HepG2 (cell line): ENCODE data around the gene SORBS2. TPM values are rescaled to one million over a fixed set of nuclear protein-coding genes. Genes with fewer than 3 reads are reported as not detected.

Source experiments
- HDAC6 ChIP-seq: fragments of 200-600 bp; sonication (generic); IDR thresholded peaks from 2 replicates; pipeline ENCODE4 v1.7.0; 2017; ENCODE audit warnings: mild to moderate bottlenecking, antibody characterized with exemption, low read length, low read depth
- HIVEP1 ChIP-seq: sonication (generic); formaldehyde crosslinking; IDR thresholded peaks from 2 replicates; pipeline ENCODE4 v1.4.0; 2020; ENCODE audit warnings: mild to moderate bottlenecking, missing genetic modification reagents
- LCORL ChIP-seq, 2 experiments: fragments of 450-650 bp in 1 of 2; sonication (generic) in 1 of 2; formaldehyde crosslinking in 1 of 2; IDR thresholded peaks; 2 replicates each; pipeline versions ENCODE4 v1.5.0 to v1.6.1; 2017 to 2020; ENCODE audit warnings: antibody characterized with exemption in 1 of 2, missing genetic modification reagents in 1 of 2
- MYC ChIP-seq: sonication (generic); formaldehyde crosslinking; IDR thresholded peaks from 2 replicates; pipeline ENCODE4 v1.9.0; 2021; ENCODE audit warnings: missing genetic modification reagents, borderline replicate concordance
- NFIB ChIP-seq: sonication (generic); formaldehyde crosslinking; IDR thresholded peaks from 2 replicates; pipeline ENCODE4 v1.9.0; 2021; ENCODE audit warnings: missing genetic modification reagents, mild to moderate bottlenecking, borderline replicate concordance
- ZFX ChIP-seq: sonication (generic); formaldehyde crosslinking; IDR thresholded peaks from 2 replicates; pipeline ENCODE4 v1.4.0; 2020; ENCODE audit warnings: mild to moderate bottlenecking, low read depth, missing genetic modification reagents, moderate library complexity
- ZNF136 ChIP-seq: sonication (generic); formaldehyde crosslinking; IDR thresholded peaks from 2 replicates; pipeline ENCODE4 v1.8.1; 2022; ENCODE audit warnings: low read depth, mild to moderate bottlenecking, moderate library complexity, missing genetic modification reagents
- ZNF615 ChIP-seq: sonication (generic); formaldehyde crosslinking; IDR thresholded peaks from 2 replicates; pipeline ENCODE4 v1.5.0; 2020; ENCODE audit warnings: mild to moderate bottlenecking, missing genetic modification reagents, borderline replicate concordance
- polyA plus RNA-seq, 8 experiments: library from polyadenylated mRNA; depleted of rRNA in 3 of 8; stranded (reverse) in 7 of 8; unstranded in 1 of 8; fragments of >200 nt; fragmentation: Illumina TruSeq in 4 of 8; extraction: Trizol in 4 of 8; gene quantifications; 2 replicates each; pipeline versions ENCODE4 v1.2.1 to v1.2.3, GENCODE V29; 2011 to 2016; ENCODE audit warnings: low read depth in 4 of 8, missing spikeins in 1 of 8, mixed read lengths in 1 of 8; ENCODE audit not compliant: insufficient read depth in 1 of 8
- total RNA-seq, 5 experiments: library from RNA; depleted of rRNA; stranded (reverse); fragments of >200 nt; fragmentation: Illumina TruSeq; extraction: Trizol; gene quantifications; 2 replicates each; pipeline ENCODE4 v1.2.3, GENCODE V29; 2016; ENCODE audit warnings: low read depth in 1 of 5
- TF ChIP-seq, protein P1 (sequence below): IDR thresholded peaks from 2 replicates; pipeline ENCODE4 v1.4.0; 2020; ENCODE audit warnings: mild to moderate bottlenecking, missing genetic modification reagents
- TF ChIP-seq, protein P2 (sequence below): sonication (generic); formaldehyde crosslinking; IDR thresholded peaks from 2 replicates; pipeline ENCODE4 v1.4.0; 2020; ENCODE audit warnings: missing genetic modification reagents
- TF ChIP-seq, protein P3 (sequence below): IDR thresholded peaks from 2 replicates; pipeline ENCODE4 v1.6.1; 2016; ENCODE audit warnings: missing compliant biosample characterization, missing genetic modification reagents, borderline replicate concordance
- TF ChIP-seq, protein P4 (sequence below): sonication (generic); formaldehyde crosslinking; IDR thresholded peaks from 2 replicates; pipeline ENCODE4 v1.4.0; 2020; ENCODE audit warnings: missing genetic modification reagents, borderline replicate concordance

The SORBS2 gene
- total and polyA plus RNA-seq, 2 of the 13 experiments (the other 11 are each of a cell fraction or from before 2014, with no cell fraction given) = 25.0 to 80.5 TPM

DNA sequence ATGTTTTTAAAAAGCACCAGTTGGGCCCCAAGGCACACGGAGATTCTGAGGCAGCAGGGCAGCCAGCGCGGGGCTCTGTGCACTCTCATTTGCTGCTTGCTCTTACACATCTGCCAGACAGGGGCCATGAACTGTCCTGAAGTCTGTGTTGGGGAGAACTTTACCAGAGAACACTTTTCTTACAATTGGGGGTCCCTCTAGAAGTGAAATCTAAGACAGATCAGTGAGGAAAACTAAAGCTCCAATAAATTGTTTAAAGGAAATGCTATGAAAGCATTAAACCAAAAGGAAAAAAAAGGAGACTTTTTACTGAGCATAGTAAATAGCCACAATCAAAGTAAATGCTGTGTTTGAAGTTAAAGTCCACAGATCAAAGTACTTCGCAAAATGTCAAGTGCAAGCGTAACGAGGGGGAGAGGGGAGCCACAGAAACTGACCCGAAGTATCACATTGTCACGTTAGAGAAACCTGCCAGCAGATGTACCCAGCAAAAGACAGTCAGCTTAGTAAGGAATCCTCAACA is 37.8 kb downstream of the SORBS2 start (continued):
- TF ChIP-seq, protein P1, sequence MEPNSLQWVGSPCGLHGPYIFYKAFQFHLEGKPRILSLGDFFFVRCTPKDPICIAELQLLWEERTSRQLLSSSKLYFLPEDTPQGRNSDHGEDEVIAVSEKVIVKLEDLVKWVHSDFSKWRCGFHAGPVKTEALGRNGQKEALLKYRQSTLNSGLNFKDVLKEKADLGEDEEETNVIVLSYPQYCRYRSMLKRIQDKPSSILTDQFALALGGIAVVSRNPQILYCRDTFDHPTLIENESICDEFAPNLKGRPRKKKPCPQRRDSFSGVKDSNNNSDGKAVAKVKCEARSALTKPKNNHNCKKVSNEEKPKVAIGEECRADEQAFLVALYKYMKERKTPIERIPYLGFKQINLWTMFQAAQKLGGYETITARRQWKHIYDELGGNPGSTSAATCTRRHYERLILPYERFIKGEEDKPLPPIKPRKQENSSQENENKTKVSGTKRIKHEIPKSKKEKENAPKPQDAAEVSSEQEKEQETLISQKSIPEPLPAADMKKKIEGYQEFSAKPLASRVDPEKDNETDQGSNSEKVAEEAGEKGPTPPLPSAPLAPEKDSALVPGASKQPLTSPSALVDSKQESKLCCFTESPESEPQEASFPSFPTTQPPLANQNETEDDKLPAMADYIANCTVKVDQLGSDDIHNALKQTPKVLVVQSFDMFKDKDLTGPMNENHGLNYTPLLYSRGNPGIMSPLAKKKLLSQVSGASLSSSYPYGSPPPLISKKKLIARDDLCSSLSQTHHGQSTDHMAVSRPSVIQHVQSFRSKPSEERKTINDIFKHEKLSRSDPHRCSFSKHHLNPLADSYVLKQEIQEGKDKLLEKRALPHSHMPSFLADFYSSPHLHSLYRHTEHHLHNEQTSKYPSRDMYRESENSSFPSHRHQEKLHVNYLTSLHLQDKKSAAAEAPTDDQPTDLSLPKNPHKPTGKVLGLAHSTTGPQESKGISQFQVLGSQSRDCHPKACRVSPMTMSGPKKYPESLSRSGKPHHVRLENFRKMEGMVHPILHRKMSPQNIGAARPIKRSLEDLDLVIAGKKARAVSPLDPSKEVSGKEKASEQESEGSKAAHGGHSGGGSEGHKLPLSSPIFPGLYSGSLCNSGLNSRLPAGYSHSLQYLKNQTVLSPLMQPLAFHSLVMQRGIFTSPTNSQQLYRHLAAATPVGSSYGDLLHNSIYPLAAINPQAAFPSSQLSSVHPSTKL (CRISPR knock-in tag) = peak; percentile 95
- TF ChIP-seq HIVEP1 (CRISPR knock-in tag) = no peak
- no peak for TF ChIP-seq NFIB (CRISPR knock-in tag)
- TF ChIP-seq, protein P2, sequence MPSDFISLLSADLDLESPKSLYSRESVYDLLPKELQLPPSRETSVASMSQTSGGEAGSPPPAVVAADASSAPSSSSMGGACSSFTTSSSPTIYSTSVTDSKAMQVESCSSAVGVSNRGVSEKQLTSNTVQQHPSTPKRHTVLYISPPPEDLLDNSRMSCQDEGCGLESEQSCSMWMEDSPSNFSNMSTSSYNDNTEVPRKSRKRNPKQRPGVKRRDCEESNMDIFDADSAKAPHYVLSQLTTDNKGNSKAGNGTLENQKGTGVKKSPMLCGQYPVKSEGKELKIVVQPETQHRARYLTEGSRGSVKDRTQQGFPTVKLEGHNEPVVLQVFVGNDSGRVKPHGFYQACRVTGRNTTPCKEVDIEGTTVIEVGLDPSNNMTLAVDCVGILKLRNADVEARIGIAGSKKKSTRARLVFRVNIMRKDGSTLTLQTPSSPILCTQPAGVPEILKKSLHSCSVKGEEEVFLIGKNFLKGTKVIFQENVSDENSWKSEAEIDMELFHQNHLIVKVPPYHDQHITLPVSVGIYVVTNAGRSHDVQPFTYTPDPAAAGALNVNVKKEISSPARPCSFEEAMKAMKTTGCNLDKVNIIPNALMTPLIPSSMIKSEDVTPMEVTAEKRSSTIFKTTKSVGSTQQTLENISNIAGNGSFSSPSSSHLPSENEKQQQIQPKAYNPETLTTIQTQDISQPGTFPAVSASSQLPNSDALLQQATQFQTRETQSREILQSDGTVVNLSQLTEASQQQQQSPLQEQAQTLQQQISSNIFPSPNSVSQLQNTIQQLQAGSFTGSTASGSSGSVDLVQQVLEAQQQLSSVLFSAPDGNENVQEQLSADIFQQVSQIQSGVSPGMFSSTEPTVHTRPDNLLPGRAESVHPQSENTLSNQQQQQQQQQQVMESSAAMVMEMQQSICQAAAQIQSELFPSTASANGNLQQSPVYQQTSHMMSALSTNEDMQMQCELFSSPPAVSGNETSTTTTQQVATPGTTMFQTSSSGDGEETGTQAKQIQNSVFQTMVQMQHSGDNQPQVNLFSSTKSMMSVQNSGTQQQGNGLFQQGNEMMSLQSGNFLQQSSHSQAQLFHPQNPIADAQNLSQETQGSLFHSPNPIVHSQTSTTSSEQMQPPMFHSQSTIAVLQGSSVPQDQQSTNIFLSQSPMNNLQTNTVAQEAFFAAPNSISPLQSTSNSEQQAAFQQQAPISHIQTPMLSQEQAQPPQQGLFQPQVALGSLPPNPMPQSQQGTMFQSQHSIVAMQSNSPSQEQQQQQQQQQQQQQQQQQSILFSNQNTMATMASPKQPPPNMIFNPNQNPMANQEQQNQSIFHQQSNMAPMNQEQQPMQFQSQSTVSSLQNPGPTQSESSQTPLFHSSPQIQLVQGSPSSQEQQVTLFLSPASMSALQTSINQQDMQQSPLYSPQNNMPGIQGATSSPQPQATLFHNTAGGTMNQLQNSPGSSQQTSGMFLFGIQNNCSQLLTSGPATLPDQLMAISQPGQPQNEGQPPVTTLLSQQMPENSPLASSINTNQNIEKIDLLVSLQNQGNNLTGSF (CRISPR knock-in tag) = no peak
- TF ChIP-seq LCORL (IDR thresholded peaks at IDR 0.05) = no peak
- 0 out of 2 replicates have a peak, but pooled peaks have one; percentile 64 for TF ChIP-seq LCORL (CRISPR knock-in tag; IDR thresholded peaks at IDR 0.05)
- no peak for TF ChIP-seq MYC (CRISPR knock-in tag)
- TF ChIP-seq ZFX (CRISPR knock-in tag) = no peak
- TF ChIP-seq ZNF615 (CRISPR knock-in tag) = no peak
- no peak for TF ChIP-seq HDAC6
- no peak; the same call in 1 of the 2 replicates for TF ChIP-seq ZNF136 (CRISPR knock-in tag)
- TF ChIP-seq, protein P3, sequence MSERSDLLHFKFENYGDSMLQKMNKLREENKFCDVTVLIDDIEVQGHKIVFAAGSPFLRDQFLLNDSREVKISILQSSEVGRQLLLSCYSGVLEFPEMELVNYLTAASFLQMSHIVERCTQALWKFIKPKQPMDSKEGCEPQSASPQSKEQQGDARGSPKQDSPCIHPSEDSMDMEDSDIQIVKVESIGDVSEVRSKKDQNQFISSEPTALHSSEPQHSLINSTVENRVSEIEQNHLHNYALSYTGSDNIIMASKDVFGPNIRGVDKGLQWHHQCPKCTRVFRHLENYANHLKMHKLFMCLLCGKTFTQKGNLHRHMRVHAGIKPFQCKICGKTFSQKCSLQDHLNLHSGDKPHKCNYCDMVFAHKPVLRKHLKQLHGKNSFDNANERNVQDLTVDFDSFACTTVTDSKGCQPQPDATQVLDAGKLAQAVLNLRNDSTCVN (CRISPR knock-in tag) = no peak
- TF ChIP-seq, protein P4, sequence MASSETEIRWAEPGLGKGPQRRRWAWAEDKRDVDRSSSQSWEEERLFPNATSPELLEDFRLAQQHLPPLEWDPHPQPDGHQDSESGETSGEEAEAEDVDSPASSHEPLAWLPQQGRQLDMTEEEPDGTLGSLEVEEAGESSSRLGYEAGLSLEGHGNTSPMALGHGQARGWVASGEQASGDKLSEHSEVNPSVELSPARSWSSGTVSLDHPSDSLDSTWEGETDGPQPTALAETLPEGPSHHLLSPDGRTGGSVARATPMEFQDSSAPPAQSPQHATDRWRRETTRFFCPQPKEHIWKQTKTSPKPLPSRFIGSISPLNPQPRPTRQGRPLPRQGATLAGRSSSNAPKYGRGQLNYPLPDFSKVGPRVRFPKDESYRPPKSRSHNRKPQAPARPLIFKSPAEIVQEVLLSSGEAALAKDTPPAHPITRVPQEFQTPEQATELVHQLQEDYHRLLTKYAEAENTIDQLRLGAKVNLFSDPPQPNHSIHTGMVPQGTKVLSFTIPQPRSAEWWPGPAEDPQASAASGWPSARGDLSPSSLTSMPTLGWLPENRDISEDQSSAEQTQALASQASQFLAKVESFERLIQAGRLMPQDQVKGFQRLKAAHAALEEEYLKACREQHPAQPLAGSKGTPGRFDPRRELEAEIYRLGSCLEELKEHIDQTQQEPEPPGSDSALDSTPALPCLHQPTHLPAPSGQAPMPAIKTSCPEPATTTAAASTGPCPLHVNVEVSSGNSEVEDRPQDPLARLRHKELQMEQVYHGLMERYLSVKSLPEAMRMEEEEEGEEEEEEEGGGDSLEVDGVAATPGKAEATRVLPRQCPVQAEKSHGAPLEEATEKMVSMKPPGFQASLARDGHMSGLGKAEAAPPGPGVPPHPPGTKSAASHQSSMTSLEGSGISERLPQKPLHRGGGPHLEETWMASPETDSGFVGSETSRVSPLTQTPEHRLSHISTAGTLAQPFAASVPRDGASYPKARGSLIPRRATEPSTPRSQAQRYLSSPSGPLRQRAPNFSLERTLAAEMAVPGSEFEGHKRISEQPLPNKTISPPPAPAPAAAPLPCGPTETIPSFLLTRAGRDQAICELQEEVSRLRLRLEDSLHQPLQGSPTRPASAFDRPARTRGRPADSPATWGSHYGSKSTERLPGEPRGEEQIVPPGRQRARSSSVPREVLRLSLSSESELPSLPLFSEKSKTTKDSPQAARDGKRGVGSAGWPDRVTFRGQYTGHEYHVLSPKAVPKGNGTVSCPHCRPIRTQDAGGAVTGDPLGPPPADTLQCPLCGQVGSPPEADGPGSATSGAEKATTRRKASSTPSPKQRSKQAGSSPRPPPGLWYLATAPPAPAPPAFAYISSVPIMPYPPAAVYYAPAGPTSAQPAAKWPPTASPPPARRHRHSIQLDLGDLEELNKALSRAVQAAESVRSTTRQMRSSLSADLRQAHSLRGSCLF = no peak
